Right forelimb (tissue), 1 donor: ENCODE results near the gene ITGBL1.

ENCODE experiments used
- DNase-seq: peaks from one replicate; pipeline ENCODE4 v3.0.0-alpha.2; 2018

ITGBL1 gene

GRCh38 chr13:101634142-101634541, 181.7 kb downstream of the ITGBL1 start:
- DNase-seq: no peak

- no peak for DNase-seq
Measured at GRCh38 chr13:101639711-101640110, 187.2 kb downstream of the ITGBL1 start.

GRCh38 chr13:101640788-101641400, 188.4 kb downstream of the ITGBL1 start:
- DNase-seq: no peak

- no peak for DNase-seq
Measured at GRCh38 chr13:101645871-101646270, 193.4 kb downstream of the ITGBL1 start.

GRCh38 chr13:101647760-101648159, 195.3 kb downstream of the ITGBL1 start:
- DNase-seq: no peak

GRCh38 chr13:101648766-101649487, 196.5 kb downstream of the ITGBL1 start:
- DNase-seq: no peak

- no peak for DNase-seq
Measured at GRCh38 chr13:101649488-101650126, 197.1 kb downstream of the ITGBL1 start.

GRCh38 chr13:101654883-101655282, 202.4 kb downstream of the ITGBL1 start:
- DNase-seq: no peak

GRCh38 chr13:101655435-101655834, 203.0 kb downstream of the ITGBL1 start:
- DNase-seq: no peak

GRCh38 chr13:101660711-101661110, 208.2 kb downstream of the ITGBL1 start:
- DNase-seq: no peak

- no peak for DNase-seq
Measured at GRCh38 chr13:101661839-101662238, 209.4 kb downstream of the ITGBL1 start.

GRCh38 chr13:101673360-101674105, 221.1 kb downstream of the ITGBL1 start:
- no peak for DNase-seq

- no peak for DNase-seq
Measured at GRCh38 chr13:101681834-101682233, 229.4 kb downstream of the ITGBL1 start.

GRCh38 chr13:101686003-101686402, 233.5 kb downstream of the ITGBL1 start:
- DNase-seq: no peak

- DNase-seq: no peak
Measured at GRCh38 chr13:101690871-101691270, 238.4 kb downstream of the ITGBL1 start.

- no peak for DNase-seq
Measured at GRCh38 chr13:101691341-101691860, 238.9 kb downstream of the ITGBL1 start.

- DNase-seq: no peak
Measured at GRCh38 chr13:101695870-101696516, 243.5 kb downstream of the ITGBL1 start.

GRCh38 chr13:101697745-101698144, 245.3 kb downstream of the ITGBL1 start:
- no peak for DNase-seq

- DNase-seq: no peak
Measured at GRCh38 chr13:101698400-101698799, 245.9 kb downstream of the ITGBL1 start.

- DNase-seq: no peak
Measured at GRCh38 chr13:101700598-101700997, 248.1 kb downstream of the ITGBL1 start.

- DNase-seq: no peak
Measured at GRCh38 chr13:101703081-101703480, 250.6 kb downstream of the ITGBL1 start.

- DNase-seq: no peak
Measured at GRCh38 chr13:101703838-101704237, 251.4 kb downstream of the ITGBL1 start.

- peak; percentile 44 for DNase-seq
Measured at GRCh38 chr13:101706651-101707050, 254.2 kb downstream of the ITGBL1 start.
